IMR-90 (cell line): ENCODE results near the gene MACROD1. TPM values are rescaled to one million over a fixed set of nuclear protein-coding genes. Genes with fewer than 3 reads are reported as not detected.

Experiments
- ATAC-seq: fragments of 200-7000 bp; cut with Tn5 transposase; 2 replicates; pipeline ENCODE4 v1.9.1; 2020; ENCODE audit warnings: low read depth, mild to moderate bottlenecking, moderate library complexity
- BruUV-seq: library from RNA; stranded (reverse); fragments of 400-500 nt; replicated peaks from 2 replicates; lab custom pipeline; 2021; lab: Mats Ljungman, UMichigan
- CTCF ChIA-PET: fragments of 300-600 bp; formaldehyde crosslinking; extraction: SDS; loops from one replicate; lab custom pipeline; 2021; ENCODE audit warnings: antibody characterized with exemption; lab: Yijun Ruan, JAX
- POLR2A ChIA-PET: fragments of 300-600 bp; sonication (Branson Sonifier 250); formaldehyde crosslinking; loops from one replicate; lab custom pipeline; 2022; ENCODE audit warnings: antibody characterized with exemption; ENCODE audit not compliant: unreplicated experiment; lab: Charles Lee
- DNase-seq: peaks from one replicate; pipeline ENCODE4 v3.0.0; 2013
- H2AFZ ChIP-seq: replicated peaks from 2 replicates; pipeline ENCODE3; 2013; ENCODE audit warnings: low read length, mild to moderate bottlenecking; ENCODE audit not compliant: poor library complexity
- H2AK5ac ChIP-seq: 2 replicates; pipeline ENCODE4 v1.6.1; 2013; ENCODE audit warnings: low read depth, low read length, inconsistent platforms
- H2AK9ac ChIP-seq: replicated peaks from 2 replicates; pipeline ENCODE3; 2013; ENCODE audit warnings: mild to moderate bottlenecking, low read depth, low read length, moderate library complexity; ENCODE audit not compliant: poor library complexity
- H2BK120ac ChIP-seq: 2 replicates; pipeline ENCODE4 v1.6.1; 2013; ENCODE audit warnings: low read depth, low read length, inconsistent platforms
- H2BK15ac ChIP-seq: 3 replicates; pipeline ENCODE4 v1.6.1; 2013; ENCODE audit warnings: low read depth, low read length, inconsistent platforms
- H2BK20ac ChIP-seq: 2 replicates; pipeline ENCODE4 v1.6.1; 2013; ENCODE audit warnings: low read depth, mild to moderate bottlenecking, inconsistent platforms, low read length, moderate library complexity
- H2BK5ac ChIP-seq: 2 replicates; pipeline ENCODE4 v1.6.1; 2013; ENCODE audit warnings: mild to moderate bottlenecking, low read depth, low read length, inconsistent platforms; ENCODE audit not compliant: poor library complexity, severe bottlenecking
- H3K14ac ChIP-seq: replicated peaks from 2 replicates; pipeline ENCODE4 v1.6.1; 2013; ENCODE audit warnings: low read depth, low read length, inconsistent platforms
- H3K18ac ChIP-seq: 2 replicates; pipeline ENCODE4 v1.6.1; 2013; ENCODE audit warnings: low read depth, low read length, control low read depth
- H3K23ac ChIP-seq: 2 replicates; pipeline ENCODE4 v1.6.1; 2013; ENCODE audit warnings: low read depth, low read length, inconsistent platforms
- H3K27ac ChIP-seq: 2 replicates; pipeline ENCODE4 v1.5.1; 2013; ENCODE audit warnings: mild to moderate bottlenecking, control low read depth, low read length; ENCODE audit not compliant: insufficient read depth
- H3K27me3 ChIP-seq: 2 replicates; pipeline ENCODE4 v1.6.1; 2013; ENCODE audit warnings: low read length; ENCODE audit not compliant: control insufficient read depth, insufficient read depth
- H3K36me3 ChIP-seq: 2 replicates; pipeline ENCODE4 v1.6.1; 2013; ENCODE audit warnings: low read length, mixed read lengths; ENCODE audit not compliant: control insufficient read depth, insufficient read depth
- H3K4ac ChIP-seq: 2 replicates; pipeline ENCODE4 v1.6.1; 2013; ENCODE audit warnings: low read depth, low read length, inconsistent platforms
- H3K4me1 ChIP-seq: 2 replicates; pipeline ENCODE4 v1.6.1; 2013; ENCODE audit warnings: low read length, mixed read lengths; ENCODE audit not compliant: control insufficient read depth, insufficient read depth
- H3K4me2 ChIP-seq: 2 replicates; pipeline ENCODE4 v1.6.1; 2013; ENCODE audit warnings: low read depth, mild to moderate bottlenecking, control low read depth, low read length, moderate library complexity
- H3K4me3 ChIP-seq: 2 replicates; pipeline ENCODE4 v1.5.1; 2013; ENCODE audit warnings: low read depth, mild to moderate bottlenecking, control low read depth, low read length, moderate library complexity; ENCODE audit not compliant: insufficient read depth
- H3K56ac ChIP-seq: 2 replicates; pipeline ENCODE4 v1.6.1; 2013; ENCODE audit warnings: low read length, inconsistent platforms; ENCODE audit not compliant: insufficient read depth; ENCODE audit errors: extremely low read depth
- H3K79me1 ChIP-seq, 2 experiments: 2 replicates each; pipeline ENCODE4 v1.6.1; 2013; ENCODE audit warnings: low read length in 2 of 2, inconsistent platforms in 1 of 2, low read depth in 1 of 2
- H3K9ac ChIP-seq: 2 replicates; pipeline ENCODE4 v1.6.1; 2013; ENCODE audit warnings: low read depth, low read length, control low read depth
- H3K9me1 ChIP-seq: 2 replicates; pipeline ENCODE4 v1.6.1; 2013; ENCODE audit warnings: low read length, inconsistent platforms; ENCODE audit not compliant: insufficient read depth
- H3K9me3 ChIP-seq: 2 replicates; pipeline ENCODE4 v1.6.1; 2013; ENCODE audit warnings: low read length; ENCODE audit not compliant: control insufficient read depth, insufficient read depth
- H4K20me1 ChIP-seq: 2 replicates; pipeline ENCODE4 v1.6.1; 2013; ENCODE audit warnings: low read length, inconsistent platforms; ENCODE audit not compliant: insufficient read depth
- H4K5ac ChIP-seq: 2 replicates; pipeline ENCODE4 v1.6.1; 2013; ENCODE audit warnings: mild to moderate bottlenecking, low read depth, low read length, control low read depth
- H4K8ac ChIP-seq, 2 experiments: 2 replicates each; pipeline ENCODE4 v1.6.1; 2013; ENCODE audit warnings: low read depth in 2 of 2, low read length in 2 of 2, control low read depth in 1 of 2, inconsistent platforms in 1 of 2
- H4K91ac ChIP-seq: 2 replicates; pipeline ENCODE4 v1.6.1; 2013; ENCODE audit warnings: low read depth, low read length, inconsistent platforms; ENCODE audit not compliant: insufficient read depth
- BHLHE40 ChIP-seq: fragments of 150-350 bp; IDR thresholded peaks from 2 replicates; pipeline ENCODE4 v1.6.1; 2016; ENCODE audit warnings: mild to moderate bottlenecking, low read depth, low read length
- CEBPB ChIP-seq: IDR thresholded peaks from 2 replicates; pipeline ENCODE4 v1.6.1; 2012; ENCODE audit warnings: low read depth, low read length, improper control_type of control experiment
- CHD1 ChIP-seq: IDR thresholded peaks from 2 replicates; pipeline ENCODE4 v1.6.1; 2012; ENCODE audit warnings: low read depth, low read length, improper control_type of control experiment
- CTCF ChIP-seq: conservative IDR thresholded peaks from 2 replicates; pipeline ENCODE4 v1.5.1; 2012; ENCODE audit warnings: mild to moderate bottlenecking, low read depth, low read length, improper control_type of control experiment
- ELK1 ChIP-seq: fragments of 150-350 bp; IDR thresholded peaks from 2 replicates; pipeline ENCODE4 v1.6.1; 2016; ENCODE audit warnings: low read depth, mild to moderate bottlenecking, low read length, moderate library complexity, borderline replicate concordance
- FOS ChIP-seq: fragments of 150-350 bp; IDR thresholded peaks from 2 replicates; pipeline ENCODE4 v1.6.1; 2016; ENCODE audit warnings: low read depth, low read length
- MAFK ChIP-seq: IDR thresholded peaks from 2 replicates; pipeline ENCODE4 v1.6.1; 2012; ENCODE audit warnings: low read depth, low read length, improper control_type of control experiment
- MAZ ChIP-seq: IDR thresholded peaks from 2 replicates; pipeline ENCODE4 v1.6.1; 2012; ENCODE audit warnings: low read depth, mild to moderate bottlenecking, low read length, improper control_type of control experiment, moderate library complexity, borderline replicate concordance
- MXI1 ChIP-seq: IDR thresholded peaks from 2 replicates; pipeline ENCODE4 v1.6.1; 2012; ENCODE audit warnings: low read depth, mild to moderate bottlenecking, low read length, moderate library complexity, borderline replicate concordance
- NFE2L2 ChIP-seq: fragments of 150-350 bp; IDR thresholded peaks from 2 replicates; pipeline ENCODE4 v1.6.1; 2016; ENCODE audit warnings: low read depth, mild to moderate bottlenecking, low read length
- POLR2A ChIP-seq: IDR thresholded peaks from 2 replicates; pipeline ENCODE4 v1.6.1; 2012; ENCODE audit warnings: mild to moderate bottlenecking, low read depth, low read length
- RAD21 ChIP-seq: IDR thresholded peaks from 2 replicates; pipeline ENCODE4 v1.6.1; 2012; ENCODE audit warnings: low read length, improper control_type of control experiment
- RCOR1 ChIP-seq: IDR thresholded peaks from 2 replicates; pipeline ENCODE4 v1.6.1; 2012; ENCODE audit warnings: mild to moderate bottlenecking, low read length, improper control_type of control experiment; ENCODE audit not compliant: insufficient replicate concordance
- RFX5 ChIP-seq: IDR thresholded peaks from 2 replicates; pipeline ENCODE4 v1.8.0; 2012; ENCODE audit warnings: low read depth, mild to moderate bottlenecking, low read length, moderate library complexity
- SMC3 ChIP-seq: fragments of 150-350 bp; IDR thresholded peaks from 2 replicates; pipeline ENCODE4 v1.6.1; 2016; ENCODE audit warnings: low read depth, mild to moderate bottlenecking, antibody characterized with exemption, low read length, moderate library complexity
- whole genome bisulfite sequencing, 2 experiments: methylation state at CpG; one replicate each; pipeline versions ENCODE4 v1.1.5 to v1.1.7; 2013; ENCODE audit warnings: missing lambda C conversion rate in 2 of 2; ENCODE audit not compliant: insufficient read length in 1 of 2; ENCODE audit errors: extremely low coverage in 2 of 2; 5-methylcytosine and 5-hydroxymethylcytosine counted together
- dilution Hi-C: fragments of 300-500 bp; cut with HindIII; formaldehyde crosslinking; loops from one replicate; pipeline ENCODE4 v1.14.3; 2018; ENCODE audit warnings: low sequenced_read_pairs; ENCODE audit not compliant: unreplicated experiment
- in situ Hi-C: fragments of 300-500 bp; cut with MboI; formaldehyde crosslinking; loops from 3 replicates; pipeline ENCODE4 v1.14.3; 2019; ENCODE audit warnings: low sequenced_read_pairs, inconsistent platforms, mixed read lengths
- intact Hi-C: fragments of 100-400 bp; cut with micrococcal nuclease; formaldehyde crosslinking; loops from 2 replicates; pipeline ENCODE4 v1.10.0; 2022
- polyA plus RNA-seq, 3 experiments: library from polyadenylated mRNA; depleted of rRNA; stranded (reverse); fragments of >200 nt; gene quantifications; 2 replicates each; pipeline ENCODE4 v1.2.3, GENCODE V29; 2012; ENCODE audit warnings: low replicate concordance in 1 of 3
- total RNA-seq: library from RNA; depleted of rRNA; stranded (reverse); fragments of >200 nt; gene quantifications from 2 replicates; pipeline ENCODE4 v1.2.3, GENCODE V29; 2012
- TF ChIP-seq, protein P1 (sequence below): fragments of 150-350 bp; IDR thresholded peaks from 2 replicates; pipeline ENCODE4 v1.6.1; 2017; ENCODE audit warnings: mild to moderate bottlenecking, antibody characterized with exemption, low read length, low read depth

The MACROD1 gene
- total and polyA plus RNA-seq, 2 of the 4 experiments (the other 2 are of a cell fraction), result 2.5 to 9.3 TPM

DNA sequence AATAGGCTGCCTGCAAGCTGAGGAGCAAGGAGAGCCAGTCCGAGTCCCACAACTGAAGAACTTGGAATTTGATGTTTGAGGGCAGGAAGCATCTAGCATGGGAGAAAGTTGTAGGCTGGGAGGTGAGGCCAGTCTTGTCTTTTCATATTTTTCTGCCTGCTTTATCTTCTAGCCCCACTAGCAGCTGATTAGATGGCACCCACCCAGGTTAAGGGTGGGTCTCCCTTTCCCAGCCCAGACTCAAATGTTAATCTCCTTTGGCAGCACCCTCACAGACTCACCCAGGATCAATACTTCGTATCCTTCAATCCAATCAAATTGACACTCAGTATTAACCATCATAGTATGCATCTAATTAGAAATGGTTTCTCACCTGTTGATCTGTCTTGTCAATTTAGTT is 196.5 kb downstream of the MACROD1 start:
- dilution Hi-C loops, result no loop called here
- Histone ChIP-seq H3K4ac (no peak overlapping the region), H4K8ac (no peak overlapping the region), H3K4me1 (no peaks in the 10 kb centered on the region), H3K56ac (no peak overlapping the region), H3K9me3 (no peaks in the 10 kb centered on the region), H3K4me3 (no peak overlapping the region), H3K4me2 (no peak overlapping the region), H2AK9ac (no peak overlapping the region), H4K20me1 (no peaks in the 10 kb centered on the region), H3K23ac (no peak overlapping the region), H2AK5ac (no peak overlapping the region), H2BK15ac (no peak overlapping the region), H3K14ac (no peak overlapping the region), H3K9ac (no peak overlapping the region), H2BK20ac (no peak overlapping the region), H3K27ac (no peak overlapping the region), H3K18ac (no peak overlapping the region), H3K79me1 (no peaks in the 10 kb centered on the region), H4K91ac (no peak overlapping the region), H4K5ac (no peak overlapping the region), H2AFZ (no peak overlapping the region), H2BK120ac (no peak overlapping the region), H2BK5ac (no peak overlapping the region), H3K27me3 (no peaks in the 10 kb centered on the region), H3K36me3 (no peaks in the 10 kb centered on the region), H3K9me1 (no peaks in the 10 kb centered on the region)
- BruUV-seq, result no TSS peak
- DNase-seq, result no peak
- TF ChIP-seq MAZ, result no peak
- TF ChIP-seq ELK1, result no peak
- TF ChIP-seq CHD1, result no peak
- TF ChIP-seq, protein P1, sequence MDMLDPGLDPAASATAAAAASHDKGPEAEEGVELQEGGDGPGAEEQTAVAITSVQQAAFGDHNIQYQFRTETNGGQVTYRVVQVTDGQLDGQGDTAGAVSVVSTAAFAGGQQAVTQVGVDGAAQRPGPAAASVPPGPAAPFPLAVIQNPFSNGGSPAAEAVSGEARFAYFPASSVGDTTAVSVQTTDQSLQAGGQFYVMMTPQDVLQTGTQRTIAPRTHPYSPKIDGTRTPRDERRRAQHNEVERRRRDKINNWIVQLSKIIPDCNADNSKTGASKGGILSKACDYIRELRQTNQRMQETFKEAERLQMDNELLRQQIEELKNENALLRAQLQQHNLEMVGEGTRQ, result no peak
- TF ChIP-seq POLR2A, result no peak
- no peak for TF ChIP-seq MXI1
- no peak for TF ChIP-seq RAD21
- TF ChIP-seq RFX5, result no peak
- TF ChIP-seq FOS, result no peak
- TF ChIP-seq RCOR1, result no peak
- TF ChIP-seq CTCF, result no peak
- TF ChIP-seq MAFK, result no peak
- no peak for TF ChIP-seq SMC3
- no peak for TF ChIP-seq CEBPB
- no peak for TF ChIP-seq BHLHE40
- no peak for TF ChIP-seq NFE2L2
- CTCF ChIA-PET, result no interaction called here
- intact Hi-C loops, result no loop called here
- in situ Hi-C loops, result no loop called here
- WGBS, 2 experiments, result no CpG with 5 or more reads among the region's 2 CpGs
- ATAC-seq, result no peak
- POLR2A ChIA-PET, result no interaction called here
